Fibroblast of gingiva (primary cell): ENCODE measurements around the gene GPS1.
"Not testable (repeated sequence)": the region's sequence is repeated elsewhere in the genome, so short reads cannot be mapped to it uniquely, and the experiment has no call there.

ENCODE experiments used
- DNase-seq: peaks from one replicate; pipeline ENCODE4 v3.0.0-alpha.2; 2011; ENCODE audit warnings: low read depth

GPS1 gene

GRCh38 chr17:82028966-82029365 lies 22.7 kb upstream of the GPS1 start:
- no peak for DNase-seq

DNA sequence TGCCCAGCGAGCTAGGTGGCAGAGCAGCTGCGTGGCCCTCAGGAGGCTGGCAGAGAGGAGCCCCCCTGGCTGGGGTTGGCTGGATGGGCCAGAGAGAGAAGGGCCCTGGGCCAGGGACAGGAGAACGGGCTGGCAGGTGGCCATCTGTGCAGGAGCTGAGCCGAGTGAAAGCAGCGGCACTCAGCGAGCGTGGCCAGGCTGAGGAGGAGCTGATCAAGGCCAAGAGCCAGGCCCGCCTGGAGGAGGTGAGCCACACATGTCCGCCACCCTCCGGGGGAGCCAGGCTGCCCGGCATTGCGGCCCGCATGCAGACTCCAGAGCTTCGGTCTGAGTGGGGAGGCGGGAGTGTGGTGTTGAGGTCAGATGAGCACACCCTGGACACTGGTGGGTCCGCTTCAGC lies 22.3 kb upstream of the GPS1 start:
- no peak for DNase-seq

DNA sequence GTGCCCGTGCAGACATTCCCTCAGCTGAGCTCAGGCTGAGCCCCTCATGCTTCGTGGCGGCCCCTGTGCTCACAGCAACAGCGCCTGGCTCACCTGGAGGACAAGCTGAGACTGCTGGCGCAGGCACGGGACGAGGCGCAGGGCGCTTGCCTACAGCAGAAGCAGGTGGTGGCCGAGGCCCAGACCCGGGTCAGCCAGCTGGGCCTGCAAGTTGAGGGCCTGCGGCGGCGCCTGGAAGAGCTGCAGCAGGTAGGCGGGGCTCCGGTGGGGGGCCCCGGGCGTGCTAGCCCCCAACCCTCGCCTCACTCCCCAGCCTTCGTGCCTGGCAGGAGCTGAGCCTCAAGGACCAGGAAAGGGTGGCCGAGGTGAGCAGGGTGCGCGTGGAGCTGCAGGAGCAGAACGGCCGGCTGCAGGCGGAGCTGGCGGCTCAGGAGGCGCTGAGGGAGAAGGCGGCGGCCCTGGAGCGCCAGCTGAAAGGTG lies 21.7 kb upstream of the GPS1 start:
- DNase-seq, result no peak

- peak; percentile 80 for DNase-seq
Observed at GRCh38 chr17:82030470-82031302, 21.0 kb upstream of the GPS1 start.

- DNase-seq, result no peak
Observed at GRCh38 chr17:82031303-82031884, 20.3 kb upstream of the GPS1 start, which contains the start of gene RAC3. RAC3 (plus strand) TSS chr17:82031678; CDS start chr17:82031762, 84 bp downstream.

DNA sequence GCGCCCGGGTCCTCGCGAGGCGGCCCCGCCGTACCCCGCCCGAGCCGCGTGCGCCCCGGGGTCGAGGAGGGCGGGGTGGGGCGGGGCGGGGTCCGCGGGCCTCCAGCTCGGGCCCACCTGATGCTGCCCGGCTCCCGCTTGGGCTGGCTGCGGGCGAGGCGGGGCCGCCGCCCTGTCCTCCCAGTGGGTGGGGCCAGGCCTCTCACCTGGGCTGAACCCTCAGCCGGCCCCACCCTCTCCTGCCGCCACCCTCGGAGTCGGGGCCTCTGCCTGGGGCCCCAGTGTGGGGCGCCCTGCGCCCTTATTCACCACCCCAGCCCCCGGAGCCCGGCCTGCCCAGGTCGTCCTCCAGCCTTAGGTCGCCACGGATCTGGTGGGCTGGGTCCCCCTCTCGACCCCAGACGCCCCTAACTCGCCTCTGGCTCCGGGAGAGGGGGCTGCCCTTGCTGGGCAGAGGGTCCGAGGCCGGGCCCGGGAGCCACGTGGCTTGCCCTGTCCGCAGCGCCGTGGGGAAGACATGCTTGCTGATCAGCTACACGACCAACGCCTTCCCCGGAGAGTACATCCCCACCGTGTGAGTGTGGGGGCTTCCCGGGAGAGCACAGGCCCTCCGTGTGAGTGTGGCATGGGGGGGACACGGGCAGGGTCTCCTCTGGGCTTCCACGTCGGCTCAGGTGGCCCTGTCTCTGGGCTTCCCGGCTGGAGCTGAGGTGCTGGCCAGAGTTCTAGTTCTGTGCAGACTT lies 19.6 kb upstream of the GPS1 start:
- DNase-seq, result no peak

GRCh38 chr17:82033359-82034085 lies 18.2 kb upstream of the GPS1 start:
- no peak for DNase-seq

- no peak for DNase-seq
Observed at GRCh38 chr17:82034371-82035011, 17.2 kb upstream of the GPS1 start.

DNA sequence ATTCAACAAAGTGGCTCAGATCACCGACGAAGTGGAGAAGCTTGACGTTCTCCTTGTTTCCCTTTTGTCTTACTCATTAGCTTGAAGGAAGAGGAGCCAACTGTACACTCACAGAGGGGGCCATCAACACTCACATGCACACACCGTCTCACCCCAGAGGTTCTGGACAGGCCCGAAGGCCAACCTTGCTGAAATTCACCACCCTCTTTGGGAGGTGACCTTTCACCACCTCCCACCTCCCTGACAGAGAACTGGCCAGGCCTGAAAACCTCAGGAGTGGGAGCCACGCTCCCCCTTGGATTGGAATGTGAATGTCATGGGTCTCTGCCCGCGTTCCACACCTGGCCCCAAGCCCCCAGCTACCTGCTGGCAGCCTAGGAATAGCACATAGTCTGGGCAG lies 16.2 kb upstream of the GPS1 start:
- no peak for DNase-seq

DNA sequence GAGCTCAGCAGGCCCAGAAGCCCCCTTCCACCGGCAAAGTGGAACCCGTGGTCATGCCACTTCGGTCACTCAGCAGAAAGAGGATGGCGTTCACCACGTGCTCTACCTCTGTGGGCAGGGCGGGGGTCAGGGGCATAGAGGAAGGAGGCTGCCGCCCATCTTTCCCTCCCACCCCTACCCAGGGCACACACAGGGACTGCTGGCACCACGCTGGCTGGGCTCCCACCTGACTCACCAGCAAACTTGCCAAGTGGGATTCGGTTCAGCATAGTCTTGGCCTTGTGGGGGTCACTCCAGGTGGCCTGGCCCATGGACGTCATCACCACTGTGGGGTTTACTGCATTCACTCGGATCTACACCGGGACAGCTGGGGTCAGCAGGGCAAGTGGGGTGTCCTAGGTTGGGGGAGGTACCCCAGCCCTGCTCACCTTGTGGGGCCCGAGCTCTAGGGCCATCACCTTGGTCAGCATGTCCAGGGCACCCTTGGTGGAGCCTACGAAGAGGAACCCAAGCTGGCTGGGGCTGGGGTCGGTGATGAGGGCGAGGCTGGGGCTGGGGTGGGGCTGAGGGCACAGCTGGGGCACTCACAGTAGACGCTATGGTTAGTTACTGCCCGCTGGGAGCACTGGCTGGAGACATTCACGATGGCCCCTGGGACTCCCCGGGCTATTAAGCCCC lies 15.6 kb upstream of the GPS1 start:
- DNase-seq, result no peak

DNA sequence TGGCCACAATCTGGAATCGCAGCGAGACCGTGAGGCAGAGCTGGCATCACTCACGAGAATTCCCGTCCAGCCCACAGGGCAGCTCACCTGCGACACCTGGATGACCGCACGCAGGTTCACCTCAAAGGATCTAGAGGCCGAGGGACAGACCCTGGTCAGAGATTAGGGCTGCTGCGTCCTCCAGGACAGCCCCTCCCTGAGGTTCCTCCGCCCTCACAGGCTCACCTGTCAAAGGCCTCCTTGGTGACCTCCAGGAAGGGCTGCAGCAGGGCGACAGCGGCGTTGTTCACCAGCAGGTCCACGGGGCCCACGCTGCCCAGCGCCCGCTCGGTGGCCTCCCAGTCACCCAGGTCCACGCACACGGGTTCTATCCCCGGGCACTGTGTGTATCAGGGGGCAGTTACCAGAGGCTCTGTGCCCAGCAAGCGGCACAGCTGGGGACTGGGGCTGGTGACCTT lies 15.0 kb upstream of the GPS1 start:
- DNase-seq, result no peak

- DNase-seq, result peak; percentile 96
Observed at GRCh38 chr17:82037092-82037888, 14.4 kb upstream of the GPS1 start, which contains the start of gene DCXR. DCXR (minus strand) TSS chr17:82037697; CDS start chr17:82037682, 15 bp downstream.

DNA sequence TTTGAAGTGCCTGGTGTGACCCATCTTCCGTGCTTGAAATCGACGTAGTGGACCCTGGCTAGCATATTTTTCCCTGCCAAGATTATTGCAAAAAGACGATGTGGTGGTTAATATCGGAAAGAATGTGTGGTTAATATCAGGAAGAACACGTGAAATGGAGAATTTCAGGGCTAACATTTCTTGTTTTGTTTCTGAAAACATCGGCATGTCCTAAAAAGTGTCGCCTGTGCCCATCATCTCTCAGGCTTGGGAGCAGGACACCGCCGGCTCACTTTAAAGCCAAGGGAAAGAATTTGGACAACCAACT lies 13.9 kb upstream of the GPS1 start:
- no peak for DNase-seq

GRCh38 chr17:82038796-82039409 lies 12.8 kb upstream of the GPS1 start:
- not testable (repeated sequence) for DNase-seq

GRCh38 chr17:82039695-82040299 lies 11.9 kb upstream of the GPS1 start:
- DNase-seq, result no peak

- DNase-seq, result no peak
Observed at GRCh38 chr17:82041144-82041814, 10.4 kb upstream of the GPS1 start.

DNA sequence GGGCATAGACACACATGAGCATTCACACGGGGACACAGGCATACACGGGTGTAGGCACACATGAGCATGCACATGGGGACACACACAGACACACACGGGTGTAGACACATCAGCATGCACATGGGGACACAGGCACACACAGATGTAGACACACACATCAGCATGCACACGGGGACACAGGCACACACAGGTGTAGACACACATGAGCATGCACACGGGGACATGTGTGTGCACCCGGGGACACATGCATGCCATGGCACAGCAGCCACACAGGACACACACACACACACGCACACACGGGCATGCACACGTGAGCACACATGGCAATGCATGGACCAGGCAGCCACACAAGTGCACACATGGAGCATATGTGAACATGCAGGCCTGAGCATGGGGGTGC lies 9.0 kb upstream of the GPS1 start:
- DNase-seq, result no peak

- no peak for DNase-seq
Observed at GRCh38 chr17:82043507-82043906, 8.2 kb upstream of the GPS1 start.
